Heart left ventricle (tissue), 13 donors: ENCODE measurements around the gene CFAP46.

Source experiments
- POLR2A ChIP-seq, 2 donors: fragments of 450-650 bp; IDR thresholded peaks; one replicate each; pipeline ENCODE4 v1.6.1; 2017; ENCODE audit warnings: antibody characterized with exemption in 2 of 2, mild to moderate bottlenecking in 2 of 2, moderate library complexity in 2 of 2
- TF ChIP-seq, protein P1 (sequence below), 12 donors: fragments of 200-600 bp; sonication (generic) in 4 of 12; IDR thresholded peaks; one replicate each; pipeline versions ENCODE4 v1.5.0 to v1.8.0; 2018 to 2022; ENCODE audit warnings: antibody characterized with exemption in 12 of 12, mild to moderate bottlenecking in 5 of 12
- donor health status: ischemic (EF 13 %, LVEDD 7.1; RV severe dilation, severe dysfunction).
- donor health status: DM: no; HTN: yes; CAD: no.
- donor health status: DM: no; HTN: no; CAD: no.
- donor health status: ischemic (EF 25% LVEDD 6.9; RV normal size, moderate dysfunction).
- donor health status: ischemic (EF 25% LVEDD 5.7; RV mildly dilated, moderate dysfunction).
- donor health status: ischemic (EF 35%, LVEDD 5.7; RV mildly dilated, moderate dysfunction).
- donor health status: nonischemic (EF 11% LVEDD 7.7; RV severe dilation, severe dysfunction).
- donor health status: DM: yes; HTN: yes; CAD: no.
- donor health status: PGD.
- donor health status: ischemic (EF 29% LVEDD 5.4; RV normal size, mild dysfunction).
- donor health status: nonischemic (EF 23%, LVEDD 6.1; RV moderate dilation, normal function).

- TF ChIP-seq POLR2A (IDR thresholded peaks at IDR 0.05) = no peak
- TF ChIP-seq, protein P1, sequence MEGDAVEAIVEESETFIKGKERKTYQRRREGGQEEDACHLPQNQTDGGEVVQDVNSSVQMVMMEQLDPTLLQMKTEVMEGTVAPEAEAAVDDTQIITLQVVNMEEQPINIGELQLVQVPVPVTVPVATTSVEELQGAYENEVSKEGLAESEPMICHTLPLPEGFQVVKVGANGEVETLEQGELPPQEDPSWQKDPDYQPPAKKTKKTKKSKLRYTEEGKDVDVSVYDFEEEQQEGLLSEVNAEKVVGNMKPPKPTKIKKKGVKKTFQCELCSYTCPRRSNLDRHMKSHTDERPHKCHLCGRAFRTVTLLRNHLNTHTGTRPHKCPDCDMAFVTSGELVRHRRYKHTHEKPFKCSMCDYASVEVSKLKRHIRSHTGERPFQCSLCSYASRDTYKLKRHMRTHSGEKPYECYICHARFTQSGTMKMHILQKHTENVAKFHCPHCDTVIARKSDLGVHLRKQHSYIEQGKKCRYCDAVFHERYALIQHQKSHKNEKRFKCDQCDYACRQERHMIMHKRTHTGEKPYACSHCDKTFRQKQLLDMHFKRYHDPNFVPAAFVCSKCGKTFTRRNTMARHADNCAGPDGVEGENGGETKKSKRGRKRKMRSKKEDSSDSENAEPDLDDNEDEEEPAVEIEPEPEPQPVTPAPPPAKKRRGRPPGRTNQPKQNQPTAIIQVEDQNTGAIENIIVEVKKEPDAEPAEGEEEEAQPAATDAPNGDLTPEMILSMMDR (IDR thresholded peaks at IDR 0.05) = no peak
Observed at GRCh38 chr10:132970641-132971438, 28.5 kb upstream of the CFAP46 start.
